Ovary (tissue), 3 donors: Measurements from ENCODE around the gene POLD2.

Source experiments
- EP300 ChIP-seq: sonication (generic); formaldehyde crosslinking; IDR thresholded peaks from one replicate; pipeline ENCODE4 v1.6.1; 2017; ENCODE audit warnings: antibody characterized with exemption
- TF ChIP-seq, protein P1 (sequence below), 3 donors: fragments of 450-650 bp in 2 of 3; fragments of 200-600 bp in 1 of 3; IDR thresholded peaks; one replicate each; pipeline versions ENCODE4 v1.5.1 to v1.8.0; 2016 to 2022; ENCODE audit warnings: antibody characterized with exemption in 3 of 3, mild to moderate bottlenecking in 1 of 3
- donor health status: DM: no; HTN: no; CAD: no.

DNA sequence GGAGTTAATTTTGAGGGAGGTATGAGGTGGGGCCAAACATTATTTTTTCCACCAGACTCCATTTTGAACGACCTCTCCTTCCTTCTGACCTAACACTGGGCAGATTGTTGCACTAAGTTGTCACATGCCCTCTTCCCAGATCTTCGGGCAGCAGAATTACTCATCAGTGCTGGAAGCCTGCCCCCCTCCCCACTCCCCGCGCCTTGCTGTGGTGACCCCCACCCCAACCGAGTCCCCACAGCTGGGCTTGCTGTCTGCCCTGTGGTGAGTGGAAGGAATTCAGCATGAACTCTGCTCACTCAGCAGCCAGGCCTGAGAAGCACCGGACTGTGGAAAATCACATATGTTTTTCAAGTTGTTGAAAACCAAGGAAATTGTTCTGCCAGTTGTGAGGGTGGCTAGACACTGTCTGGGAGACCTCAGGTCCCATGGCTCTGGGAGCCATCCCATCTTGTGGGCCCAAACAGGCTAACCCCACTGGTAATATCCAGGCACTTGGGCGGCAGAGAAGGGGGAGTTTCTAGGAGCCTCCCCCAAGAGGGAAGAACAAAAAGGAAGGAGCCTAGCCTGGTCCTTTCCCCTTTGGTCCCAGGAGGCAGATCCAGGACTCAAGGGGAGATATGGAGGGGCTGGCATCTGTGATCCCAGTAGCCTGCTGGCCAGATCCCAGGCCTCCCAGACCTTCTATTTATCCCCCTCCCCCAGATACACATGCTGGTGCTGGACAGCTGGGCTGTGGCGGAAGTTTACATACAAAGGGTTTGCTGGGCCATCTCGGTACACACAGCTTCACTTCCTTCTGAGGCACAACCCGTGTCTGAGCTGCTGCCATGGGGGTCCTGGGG lies 22.7 kb downstream of the POLD2 start:
- TF ChIP-seq, protein P1, sequence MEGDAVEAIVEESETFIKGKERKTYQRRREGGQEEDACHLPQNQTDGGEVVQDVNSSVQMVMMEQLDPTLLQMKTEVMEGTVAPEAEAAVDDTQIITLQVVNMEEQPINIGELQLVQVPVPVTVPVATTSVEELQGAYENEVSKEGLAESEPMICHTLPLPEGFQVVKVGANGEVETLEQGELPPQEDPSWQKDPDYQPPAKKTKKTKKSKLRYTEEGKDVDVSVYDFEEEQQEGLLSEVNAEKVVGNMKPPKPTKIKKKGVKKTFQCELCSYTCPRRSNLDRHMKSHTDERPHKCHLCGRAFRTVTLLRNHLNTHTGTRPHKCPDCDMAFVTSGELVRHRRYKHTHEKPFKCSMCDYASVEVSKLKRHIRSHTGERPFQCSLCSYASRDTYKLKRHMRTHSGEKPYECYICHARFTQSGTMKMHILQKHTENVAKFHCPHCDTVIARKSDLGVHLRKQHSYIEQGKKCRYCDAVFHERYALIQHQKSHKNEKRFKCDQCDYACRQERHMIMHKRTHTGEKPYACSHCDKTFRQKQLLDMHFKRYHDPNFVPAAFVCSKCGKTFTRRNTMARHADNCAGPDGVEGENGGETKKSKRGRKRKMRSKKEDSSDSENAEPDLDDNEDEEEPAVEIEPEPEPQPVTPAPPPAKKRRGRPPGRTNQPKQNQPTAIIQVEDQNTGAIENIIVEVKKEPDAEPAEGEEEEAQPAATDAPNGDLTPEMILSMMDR (IDR thresholded peaks at IDR 0.05): no peak
- TF ChIP-seq EP300: no peak
